DMS53 treated with DMSO at 0.1 percent for 48 hours (cell line): ENCODE measurements around the gene STK24.

Source experiments
- DNase-seq: peaks from one replicate; lab custom pipeline; 2025; ENCODE audit not compliant: unreplicated experiment; lab: John Stamatoyannopoulos, UW

The STK24 gene

GRCh38 chr13:98456413-98456845 is 120.5 kb downstream of the STK24 start:
- DNase-seq, result no peak

GRCh38 chr13:98454389-98454881 is 122.5 kb downstream of the STK24 start:
- no peak for DNase-seq

DNA sequence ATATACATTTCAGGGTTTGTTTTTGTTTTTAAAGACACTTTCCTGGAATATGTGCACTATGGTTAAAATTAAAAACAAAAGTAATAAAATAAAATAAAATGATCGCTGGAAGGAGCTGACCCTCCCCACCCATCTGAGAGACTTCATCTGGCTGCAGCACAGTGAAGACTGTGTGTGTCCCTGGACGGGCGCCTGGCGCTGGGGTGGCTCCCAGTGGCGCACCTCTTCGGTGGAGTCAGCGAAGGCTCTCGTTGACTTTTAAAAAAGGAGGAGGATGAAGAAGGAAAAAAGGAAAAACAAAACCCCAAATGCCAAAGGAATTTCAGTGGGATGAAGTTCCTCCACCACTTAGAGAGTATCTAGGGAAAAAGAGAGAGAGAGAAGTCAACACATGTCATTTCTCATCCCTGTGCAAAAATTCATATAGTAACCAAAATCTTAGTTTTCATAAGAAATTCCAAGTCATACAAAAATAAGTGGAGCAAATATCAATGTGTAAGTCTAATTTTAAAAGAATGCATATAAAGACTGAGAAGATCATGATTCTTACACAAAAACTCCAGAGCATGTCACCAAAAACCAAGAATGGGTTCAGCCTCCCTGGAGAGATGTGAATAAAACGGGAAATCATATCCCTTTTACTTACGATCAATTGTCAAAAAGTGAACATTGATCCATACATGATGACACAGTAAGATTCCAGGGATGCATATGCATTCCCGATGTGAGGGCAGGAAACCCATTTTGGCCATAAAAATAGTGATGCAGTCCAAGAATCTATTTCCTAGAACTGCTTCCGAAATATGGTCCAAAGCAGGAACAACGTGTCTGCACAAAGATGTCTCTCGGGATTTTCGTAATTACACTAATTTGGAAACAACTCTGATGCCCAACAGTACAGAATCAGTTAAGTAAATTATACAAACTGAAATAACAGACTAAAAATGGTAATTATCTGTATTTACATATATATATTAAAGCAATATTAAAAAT is 123.8 kb downstream of the STK24 start:
- DNase-seq, result no peak

GRCh38 chr13:98451676-98452470 is 125.0 kb downstream of the STK24 start:
- no peak for DNase-seq

DNA sequence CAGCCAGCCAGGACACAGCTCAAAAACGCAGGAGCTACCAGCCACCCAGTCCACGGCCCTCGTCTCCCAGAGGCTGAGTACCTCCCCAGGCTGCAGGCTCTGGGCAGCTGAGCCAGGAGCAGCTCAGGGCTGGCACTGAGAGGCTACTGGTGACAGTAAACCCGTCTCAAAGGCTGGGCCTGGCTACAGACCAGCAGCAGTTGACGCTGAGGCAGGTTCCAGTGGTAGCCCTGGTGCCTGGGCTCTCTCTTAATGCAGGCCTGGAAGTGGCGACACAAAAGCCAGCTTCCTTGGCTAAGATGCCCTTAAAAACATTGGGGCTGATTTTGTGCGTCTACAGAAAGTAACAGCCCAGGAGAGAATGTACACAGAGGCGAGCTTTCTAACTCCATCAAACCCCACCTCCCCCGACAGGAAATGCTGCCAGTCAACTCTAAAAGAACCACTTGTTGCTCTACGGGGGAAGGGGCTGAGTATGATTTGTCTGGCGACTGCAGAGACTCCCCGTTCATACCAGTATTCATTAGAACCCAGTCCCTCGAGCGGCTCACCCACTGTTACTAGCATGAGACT is 126.3 kb downstream of the STK24 start:
- no peak for DNase-seq

GRCh38 chr13:98450026-98450425 is 126.9 kb downstream of the STK24 start:
- DNase-seq, result no peak

- no peak for DNase-seq
Measured at GRCh38 chr13:98449273-98449672, 127.6 kb downstream of the STK24 start.

- no peak for DNase-seq
Measured at GRCh38 chr13:98448642-98448928, 128.3 kb downstream of the STK24 start.

GRCh38 chr13:98447881-98448641 is 128.8 kb downstream of the STK24 start:
- no peak for DNase-seq

DNA sequence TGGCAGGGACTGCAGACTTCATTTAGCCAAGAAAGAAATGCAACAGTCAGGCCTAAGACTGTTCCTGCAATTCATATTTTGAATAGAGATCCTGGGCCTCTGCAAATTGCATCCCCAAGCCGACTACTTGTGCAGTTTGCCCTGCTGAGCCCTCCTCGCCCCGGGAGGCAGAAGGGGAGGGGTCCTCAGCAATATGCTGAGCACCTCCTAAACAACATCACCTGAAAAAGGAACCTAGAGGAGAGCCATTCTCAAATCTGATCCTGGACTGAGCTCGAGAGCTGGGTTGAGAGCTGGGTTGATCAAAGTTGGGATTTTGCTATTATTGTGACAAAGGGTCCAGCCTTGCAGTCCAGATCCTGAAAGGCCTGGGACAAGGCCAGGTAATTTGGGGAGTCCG is 129.8 kb downstream of the STK24 start:
- DNase-seq, result no peak

DNA sequence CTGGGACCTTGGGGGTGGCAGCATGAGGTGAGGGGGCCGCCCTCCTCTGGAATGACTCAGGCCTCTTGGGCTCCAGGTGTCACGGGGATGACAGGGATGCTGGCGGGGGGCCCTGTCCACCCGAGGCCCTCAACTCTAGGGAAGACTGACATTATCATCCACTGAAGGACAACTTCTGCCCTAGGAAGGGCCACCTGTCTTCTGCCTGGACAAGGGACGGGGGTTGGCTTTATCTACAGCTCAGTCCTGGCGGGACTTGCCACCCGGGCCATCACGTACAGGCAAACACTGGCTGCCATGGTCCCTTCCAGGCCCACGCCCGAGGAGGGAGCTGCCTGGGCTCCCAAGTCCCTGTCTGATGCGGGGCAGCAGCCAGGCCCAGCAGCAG is 130.7 kb downstream of the STK24 start:
- no peak for DNase-seq

DNA sequence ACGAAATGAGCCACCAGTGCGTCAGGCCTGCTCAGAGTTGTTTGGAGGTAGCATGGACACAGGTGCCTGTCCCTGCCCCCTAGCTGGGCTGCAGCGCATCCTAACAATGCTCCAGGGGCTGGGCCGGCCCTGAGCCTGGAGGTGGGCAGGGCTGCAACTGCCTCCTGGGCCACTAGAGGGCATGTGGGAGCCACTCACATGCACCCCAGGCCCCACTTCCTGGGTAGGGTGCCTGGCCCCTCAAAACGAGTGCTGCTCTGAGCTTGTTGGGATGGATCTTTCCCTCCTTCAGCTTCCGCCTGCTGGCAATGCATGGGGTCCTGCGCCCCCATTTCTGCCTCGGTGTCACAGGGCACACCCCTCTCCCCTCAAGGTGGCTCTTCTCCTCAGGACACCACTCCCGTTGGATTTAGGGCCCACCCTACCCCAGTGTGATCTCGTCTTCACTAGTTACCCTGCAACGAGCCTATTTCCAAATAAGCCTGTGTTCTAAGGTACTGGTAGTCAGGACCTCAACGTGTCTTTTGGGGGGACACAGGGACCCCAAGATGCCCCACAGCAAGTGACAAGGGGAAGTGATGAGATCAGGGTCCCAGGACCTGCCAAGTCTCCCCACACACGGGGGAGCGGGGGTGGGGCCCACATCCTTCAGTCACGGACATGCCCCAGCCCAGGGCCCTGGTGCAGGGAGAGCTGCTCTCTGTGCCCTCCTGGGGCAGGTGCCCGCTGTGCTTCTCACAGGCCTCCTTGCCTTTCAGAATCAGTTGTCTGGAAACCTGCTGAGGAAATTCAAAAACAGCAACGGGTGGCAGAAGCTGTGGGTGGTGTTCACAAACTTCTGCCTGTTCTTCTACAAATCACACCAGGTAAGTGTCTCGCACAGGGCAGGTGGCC is 131.3 kb downstream of the STK24 start:
- DNase-seq, result no peak

GRCh38 chr13:98444381-98444780 is 132.5 kb downstream of the STK24 start:
- DNase-seq, result no peak

GRCh38 chr13:98443800-98444325 is 133.0 kb downstream of the STK24 start:
- no peak for DNase-seq

GRCh38 chr13:98443329-98443728 is 133.6 kb downstream of the STK24 start:
- DNase-seq, result no peak

GRCh38 chr13:98442391-98443230 is 134.3 kb downstream of the STK24 start:
- no peak for DNase-seq

DNA sequence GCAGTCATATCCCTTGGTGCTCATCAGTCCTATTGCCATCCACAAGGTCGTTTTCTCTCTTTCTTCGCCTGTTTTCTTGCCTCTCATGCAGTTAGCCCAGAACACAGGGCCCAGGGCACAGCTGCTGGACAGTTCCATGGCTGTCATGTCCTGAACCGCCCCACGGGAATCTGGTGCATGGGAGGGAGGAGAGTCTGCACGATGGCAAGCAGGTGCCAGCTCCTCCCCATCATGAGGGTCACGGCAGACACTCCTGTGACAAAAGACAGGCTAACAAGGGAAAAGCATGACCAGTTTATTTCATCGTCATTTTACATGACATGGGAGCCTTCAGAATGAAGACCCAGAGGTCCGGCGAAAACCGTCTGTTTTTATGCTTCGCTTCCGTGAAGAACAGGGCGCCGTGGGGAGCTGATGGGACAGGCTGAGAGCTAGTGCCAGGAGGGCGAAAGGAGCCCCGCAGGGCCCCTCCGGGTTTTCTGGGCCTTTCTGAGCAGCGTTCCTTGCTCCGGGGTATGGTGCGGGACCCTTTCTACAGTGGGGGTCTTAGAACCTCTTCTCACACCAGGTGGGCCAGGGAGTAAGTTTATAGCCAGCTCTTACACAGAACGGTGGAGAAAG is 135.7 kb downstream of the STK24 start:
- DNase-seq, result no peak

- no peak for DNase-seq
Measured at GRCh38 chr13:98440390-98441055, 136.4 kb downstream of the STK24 start.
